HEK293 (cell line): Measurements from ENCODE around the gene OTOR.

Experiments used
- CTCF ChIP-seq: fragments of 450-650 bp; formaldehyde crosslinking; IDR thresholded peaks from 2 replicates; pipeline ENCODE4 v1.5.1; 2016; ENCODE audit warnings: missing biosample characterization, missing genetic modification characterization
- ZNF146 ChIP-seq: fragments of 450-650 bp; formaldehyde crosslinking; IDR thresholded peaks from 2 replicates; pipeline ENCODE4 v1.5.1; 2016; ENCODE audit warnings: missing biosample characterization, missing genetic modification characterization
- ZNF292 ChIP-seq: fragments of 450-650 bp; formaldehyde crosslinking; IDR thresholded peaks from 2 replicates; pipeline ENCODE4 v1.5.1; 2016; ENCODE audit warnings: low read depth, missing biosample characterization, missing genetic modification characterization, borderline replicate concordance

GRCh38 chr20:16764560-16764959 lies 16.4 kb downstream of the OTOR start:
- no peak for TF ChIP-seq CTCF (tag by site-specific recombination)
- TF ChIP-seq ZNF146 (tag by site-specific recombination), result no peak
- TF ChIP-seq ZNF292 (tag by site-specific recombination), result no peak
